Measurements from ENCODE around the gene TECTB. TPM values are rescaled to one million over a fixed set of nuclear protein-coding genes. Genes with fewer than 3 reads are reported as not detected.

The TECTB gene
- total RNA-seq: not detected
- long read RNA-seq, donor 1: 0 reads
- long read RNA-seq, donor 2: 0 reads

DNA sequence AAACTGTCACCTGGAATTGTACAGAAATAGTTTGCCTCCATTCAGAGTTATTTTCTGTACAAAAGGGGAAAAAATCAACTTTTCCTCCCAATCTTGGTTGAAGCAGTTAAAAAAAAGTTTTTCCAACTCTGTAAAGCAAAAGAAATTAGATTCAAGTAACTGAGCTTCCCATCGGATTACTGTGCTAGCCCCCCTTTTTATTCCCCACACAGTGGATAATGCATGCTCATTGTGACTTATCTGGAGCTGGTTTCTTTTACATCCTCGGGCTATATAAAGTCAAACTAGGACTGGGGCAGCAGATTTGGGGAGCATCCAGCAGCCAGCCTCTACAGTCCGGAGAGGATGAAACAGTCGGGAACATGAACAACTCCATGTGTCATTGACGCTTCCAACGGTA is at the start of gene TECTB:
Gene TECTB (plus strand): TSS at position 301 of the 400 bp plus-strand sequence. CDS start 335 bp downstream, outside the sequence.
- Histone ChIP-seq H3K4me1 (ENCODE audit: low read depth) (no peaks in the 10 kb centered on the region), H3K4me3 (no peak within 1 kb of the TSS), H3K36me3 (ENCODE audit: low read depth) (no peaks in the 10 kb centered on the region), H3K9me3 (no peaks in the 10 kb centered on the region)
- ATAC-seq (no peak), DNase-seq (no peak)
- intact Hi-C loops (cut with DNase I, micrococcal nuclease): no loop called here
- TF ChIP-seq, protein P1, sequence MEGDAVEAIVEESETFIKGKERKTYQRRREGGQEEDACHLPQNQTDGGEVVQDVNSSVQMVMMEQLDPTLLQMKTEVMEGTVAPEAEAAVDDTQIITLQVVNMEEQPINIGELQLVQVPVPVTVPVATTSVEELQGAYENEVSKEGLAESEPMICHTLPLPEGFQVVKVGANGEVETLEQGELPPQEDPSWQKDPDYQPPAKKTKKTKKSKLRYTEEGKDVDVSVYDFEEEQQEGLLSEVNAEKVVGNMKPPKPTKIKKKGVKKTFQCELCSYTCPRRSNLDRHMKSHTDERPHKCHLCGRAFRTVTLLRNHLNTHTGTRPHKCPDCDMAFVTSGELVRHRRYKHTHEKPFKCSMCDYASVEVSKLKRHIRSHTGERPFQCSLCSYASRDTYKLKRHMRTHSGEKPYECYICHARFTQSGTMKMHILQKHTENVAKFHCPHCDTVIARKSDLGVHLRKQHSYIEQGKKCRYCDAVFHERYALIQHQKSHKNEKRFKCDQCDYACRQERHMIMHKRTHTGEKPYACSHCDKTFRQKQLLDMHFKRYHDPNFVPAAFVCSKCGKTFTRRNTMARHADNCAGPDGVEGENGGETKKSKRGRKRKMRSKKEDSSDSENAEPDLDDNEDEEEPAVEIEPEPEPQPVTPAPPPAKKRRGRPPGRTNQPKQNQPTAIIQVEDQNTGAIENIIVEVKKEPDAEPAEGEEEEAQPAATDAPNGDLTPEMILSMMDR (IDR thresholded peaks at IDR 0.05): no peak

GRCh38 chr10:112235141-112235540 is 48.1 kb upstream of the TECTB start:
- H3K4me3 ChIP-seq: no peak overlapping the region
- TF ChIP-seq, protein P1 (IDR thresholded peaks at IDR 0.05): no peak

DNA sequence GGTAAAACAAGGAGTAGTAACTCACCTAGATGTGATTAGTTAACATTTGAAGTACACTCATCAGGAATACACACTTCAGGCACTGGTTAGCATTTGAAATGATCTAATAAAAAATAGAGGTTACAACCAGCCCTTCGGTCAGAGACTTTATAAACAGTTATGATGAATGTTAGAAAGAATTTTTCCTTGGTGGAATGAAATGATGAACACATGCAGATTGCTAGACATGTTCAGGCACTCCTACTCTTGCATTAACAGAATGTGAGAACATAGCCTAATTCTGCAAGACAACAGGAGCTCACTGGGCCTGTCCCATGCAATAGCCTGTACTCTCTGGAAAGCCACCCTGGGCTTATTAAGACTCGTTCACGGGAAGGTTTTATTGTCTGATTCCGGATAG is 47.3 kb upstream of the TECTB start:
- Histone ChIP-seq H3K36me3 (ENCODE audit: low read depth) (no peaks in the 10 kb centered on the region), H3K4me1 (ENCODE audit: low read depth) (no peaks in the 10 kb centered on the region), H3K9me3 (peaks cover 22% of the 10 kb centered on the region), H3K4me3 (no peak overlapping the region)
- TF ChIP-seq, protein P1 (IDR thresholded peaks at IDR 0.05): no peak
- DNase-seq (no peak), ATAC-seq (no peak)
- intact Hi-C loops (cut with DNase I, micrococcal nuclease): no loop called here

More at GRCh38 chr10:112235141-112235540, 48.1 kb upstream of the TECTB start:
- no peaks in the 10 kb centered on the region for H3K4me1 ChIP-seq (ENCODE audit: low read depth)
- H3K36me3 ChIP-seq (ENCODE audit: low read depth): no peaks in the 10 kb centered on the region
- H3K9me3 ChIP-seq: peaks cover 16% of the 10 kb centered on the region
- ATAC-seq (no peak), DNase-seq (no peak)
- intact Hi-C loops (cut with DNase I, micrococcal nuclease): no loop called here

GRCh38 chr10:112236486-112236885 is 46.7 kb upstream of the TECTB start:
- TF ChIP-seq, protein P1 (IDR thresholded peaks at IDR 0.05): no peak
- intact Hi-C loops (cut with DNase I, micrococcal nuclease): no loop called here
- no peaks in the 10 kb centered on the region for H3K4me1 ChIP-seq (ENCODE audit: low read depth)
- no peak overlapping the region for H3K4me3 ChIP-seq
- no peak for DNase-seq
- ATAC-seq: no peak
- H3K36me3 ChIP-seq (ENCODE audit: low read depth): no peaks in the 10 kb centered on the region
- peaks cover 22% of the 10 kb centered on the region for H3K9me3 ChIP-seq

- TF ChIP-seq, protein P1 (IDR thresholded peaks at IDR 0.05): no peak
- Histone ChIP-seq H3K36me3 (ENCODE audit: low read depth) (no peaks in the 10 kb centered on the region), H3K4me3 (no peak overlapping the region), H3K9me3 (peaks cover 22% of the 10 kb centered on the region), H3K4me1 (ENCODE audit: low read depth) (no peaks in the 10 kb centered on the region)
- ATAC-seq (no peak), DNase-seq (no peak)
- intact Hi-C loops (cut with DNase I, micrococcal nuclease): no loop called here
These were observed 43.9 kb upstream of the TECTB start for GRCh38 chr10:112239347-112239746.

DNA sequence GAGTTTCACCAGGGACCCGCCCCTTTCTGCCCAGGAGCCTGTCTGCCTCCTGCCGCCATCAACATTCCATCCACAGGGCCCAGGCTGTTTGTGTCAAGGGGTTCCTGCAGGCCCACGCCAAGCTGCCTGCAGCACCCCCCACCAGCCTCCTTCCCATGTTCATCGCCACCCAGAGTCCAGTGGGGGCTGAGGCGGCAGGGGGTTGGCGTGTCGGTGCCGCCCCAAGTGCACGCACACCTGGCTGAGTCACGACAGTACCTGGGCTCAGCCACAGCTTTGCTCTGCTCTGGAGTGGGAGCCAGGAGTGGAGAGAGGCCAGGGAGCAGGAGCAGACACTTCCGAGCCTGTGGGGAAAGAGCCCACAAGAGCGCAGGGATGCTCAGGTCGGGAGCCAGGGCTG is 42.8 kb upstream of the TECTB start:
- intact Hi-C loops (cut with DNase I, micrococcal nuclease): no loop called here

More for the DNA sequence above, 42.8 kb upstream of the TECTB start:
- Histone ChIP-seq H3K36me3 (ENCODE audit: low read depth) (no peaks in the 10 kb centered on the region), H3K9me3 (peaks cover 22% of the 10 kb centered on the region), H3K4me1 (ENCODE audit: low read depth) (no peaks in the 10 kb centered on the region), H3K4me3 (no peak overlapping the region)
- TF ChIP-seq, protein P1 (IDR thresholded peaks at IDR 0.05): no peak
- ATAC-seq (no peak), DNase-seq (no peak)

All from mucosa of descending colon (tissue), 3 donors.